Psoas muscle (tissue), 8 donors: ENCODE results near the gene SLC26A3. TPM values are rescaled to one million over a fixed set of nuclear protein-coding genes. Genes with fewer than 3 reads are reported as not detected.

ENCODE experiments used
- ATAC-seq, 4 donors: fragments of 200-7000 bp; cut with Tn5 transposase; one replicate each; pipeline ENCODE4 v1.9.1; 2020; ENCODE audit warnings: moderate library complexity in 3 of 4, mild to moderate bottlenecking in 2 of 4
- DNase-seq, 2 donors: peaks; one replicate each; pipeline ENCODE4 v3.0.0-alpha.2; 2020
- H3K27ac ChIP-seq: fragments of 200-600 bp; one replicate; pipeline ENCODE4 v1.8.0; 2022
- H3K27me3 ChIP-seq, 3 donors: fragments of 200-600 bp in 1 of 3; one replicate each; pipeline versions ENCODE4 v1.6.1 to v1.8.0; 2013 to 2022; ENCODE audit warnings: low read length in 2 of 3, mild to moderate bottlenecking in 2 of 3, moderate library complexity in 1 of 3; ENCODE audit not compliant: insufficient read depth in 3 of 3
- H3K36me3 ChIP-seq, 2 donors: fragments of 200-600 bp in 1 of 2; one replicate each; pipeline versions ENCODE4 v1.6.1 to v1.8.0; 2013 to 2022; ENCODE audit warnings: low read depth in 1 of 2, mild to moderate bottlenecking in 1 of 2, moderate library complexity in 1 of 2; ENCODE audit not compliant: insufficient read depth in 1 of 2
- H3K4me1 ChIP-seq: fragments of 200-600 bp; one replicate; pipeline ENCODE4 v1.8.0; 2022
- H3K4me3 ChIP-seq: fragments of 200-600 bp; one replicate; pipeline ENCODE4 v1.8.0; 2022; ENCODE audit warnings: mild to moderate bottlenecking
- H3K9me3 ChIP-seq: fragments of 200-600 bp; one replicate; pipeline ENCODE4 v1.8.0; 2022
- CTCF ChIP-seq: fragments of 200-600 bp; IDR thresholded peaks from one replicate; pipeline ENCODE4 v1.8.0; 2022; ENCODE audit warnings: antibody characterized with exemption
- WGBS, 3 donors: extraction: QIAGEN DNeasy Blood & Tissue Kit; methylation state at CpG; one replicate each; pipeline versions ENCODE4 v1.1.6 to v1.1.7; 2013; 5-methylcytosine and 5-hydroxymethylcytosine counted together
- intact Hi-C, 2 donors: fragments of 100-400 bp; cut with DNase I; formaldehyde crosslinking; loops; one replicate each; pipeline versions ENCODE4 v1.11.0 to v1.14.2; 2022
- polyA plus RNA-seq, 3 donors: library from polyadenylated mRNA; stranded (reverse); fragments of 200-250 nt; gene quantifications; one replicate each; pipeline ENCODE4 v1.2.3, GENCODE V29; 2013
- total RNA-seq, 4 donors: library from RNA; stranded (reverse); fragmentation: NEBNext Ultra II Directional in 2 of 4; extraction: Animal tissue kit (Norgen Biotek cat#: 25700) in 2 of 4; gene quantifications; one replicate each; pipeline versions ENCODE4 v1.2.1 to v1.2.4, GENCODE V29; 2021 to 2023
- donor health status: healthy with polysubstance abuse.
- donor health status: DM: no; HTN: no; CAD: no; lungs with moderate emphysema.
- donor health status: Bipolar disorder and iron deficiency.
- donor health status: healthy.
- donor health status: DM: yes; HTN: yes; CAD: no.
- donor health status: DM: no; HTN: no; CAD: no.
- donor health status: DM: no; HTN: no; CAD: no.
- donor health status: DM: yes; HTN: yes; CAD: no.

Gene SLC26A3
- total and polyA plus RNA-seq, 7 donors: 0.10 to 0.29 (median 0.18) TPM; not detected in 3

- Histone ChIP-seq H3K4me3 (no peak overlapping the region), H3K27ac (no peak overlapping the region), H3K9me3 (no peaks in the 10 kb centered on the region), H3K36me3 (peaks cover 7 to 100% of the 10 kb centered on the region in 2 donors), H3K4me1 (no peaks in the 10 kb centered on the region), H3K27me3 (no peaks in the 10 kb centered on the region)
- DNase-seq: no peak
- ATAC-seq: no peak
- WGBS, 3 donors: 93 to 100% (median 97%) methylated on average over 2 of the region's 2 CpGs
- intact Hi-C loops: no loop called here
- TF ChIP-seq CTCF: no peak
These were observed 48.4 kb downstream of the SLC26A3 start for GRCh38 chr7:107754642-107755041.

- peaks cover 13% of the 10 kb centered on the region for H3K4me1 ChIP-seq
- no peak for TF ChIP-seq CTCF
- intact Hi-C loops: no loop called here
- peaks cover 0 to 75% of the 10 kb centered on the region in 2 donors for H3K36me3 ChIP-seq
- ATAC-seq (no peak), DNase-seq (no peak)
- H3K9me3 ChIP-seq: no peaks in the 10 kb centered on the region
- H3K27me3 ChIP-seq: no peaks in the 10 kb centered on the region
- WGBS, 3 donors: 89 to 96% (median 94%) methylated on average over 7 of the region's 7 CpGs
- no peak overlapping the region for H3K27ac ChIP-seq
- H3K4me3 ChIP-seq: no peak overlapping the region
These were observed 51.9 kb downstream of the SLC26A3 start for GRCh38 chr7:107751113-107751512.

GRCh38 chr7:107746006-107746405, 57.0 kb downstream of the SLC26A3 start:
- H3K9me3 ChIP-seq: no peaks in the 10 kb centered on the region
- H3K36me3 ChIP-seq: peaks cover 0 to 24% of the 10 kb centered on the region in 2 donors
- intact Hi-C loops: loop anchor here in 1 of 2 donors (10.0 kb wide), 1 partner anchor 399 kb away; no protein-coding TSS in a partner anchor
- H3K27ac ChIP-seq: no peak overlapping the region
- H3K4me3 ChIP-seq: peak overlapping the region; percentile 91
- no peak for ATAC-seq
- no peak for DNase-seq
- WGBS, 3 donors: 45 to 67% (median 51%) methylated on average over 3 of the region's 3 CpGs
- no peak for TF ChIP-seq CTCF
- no peaks in the 10 kb centered on the region for H3K27me3 ChIP-seq
- peaks cover 33% of the 10 kb centered on the region for H3K4me1 ChIP-seq

GRCh38 chr7:107744345-107744750, 58.7 kb downstream of the SLC26A3 start:
- Histone ChIP-seq H3K27me3 (no peaks in the 10 kb centered on the region), H3K27ac (peak overlapping the region; percentile 93), H3K4me1 (peaks cover 33% of the 10 kb centered on the region), H3K4me3 (peak overlapping the region; percentile 91), H3K36me3 (peaks cover 0 to 8% of the 10 kb centered on the region in 2 donors), H3K9me3 (no peaks in the 10 kb centered on the region)
- TF ChIP-seq CTCF: no peak
- DNase-seq: no peak
- peak; percentile 45 to 63 (median 48) for ATAC-seq
- intact Hi-C loops: loop anchor here in 1 of 2 donors (5.0 to 10.0 kb wide), 2 partner anchors 133 to 400 kb away; no protein-coding TSS in a partner anchor
- 0% methylated on average over 22 of the region's 22 CpGs for WGBS, 3 donors
